OCI-LY7 (cell line): ENCODE data around the gene SOCS7.

Source experiments
- EZH2phosphoT487 ChIP-seq: fragments of 200-600 bp; sonication (generic); IDR thresholded peaks from 2 replicates; pipeline ENCODE4 v1.6.1; 2018; ENCODE audit warnings: low read depth, borderline replicate concordance, mild to moderate bottlenecking, mixed run types, antibody characterized with exemption, low read length, moderate library complexity, mixed read lengths
- TF ChIP-seq, protein P1 (sequence below): fragments of 200-600 bp; sonication (generic); conservative IDR thresholded peaks from 2 replicates; pipeline ENCODE4 v1.5.1; 2014; ENCODE audit warnings: mild to moderate bottlenecking, antibody characterized with exemption, low read length, moderate library complexity, mixed read lengths

DNA sequence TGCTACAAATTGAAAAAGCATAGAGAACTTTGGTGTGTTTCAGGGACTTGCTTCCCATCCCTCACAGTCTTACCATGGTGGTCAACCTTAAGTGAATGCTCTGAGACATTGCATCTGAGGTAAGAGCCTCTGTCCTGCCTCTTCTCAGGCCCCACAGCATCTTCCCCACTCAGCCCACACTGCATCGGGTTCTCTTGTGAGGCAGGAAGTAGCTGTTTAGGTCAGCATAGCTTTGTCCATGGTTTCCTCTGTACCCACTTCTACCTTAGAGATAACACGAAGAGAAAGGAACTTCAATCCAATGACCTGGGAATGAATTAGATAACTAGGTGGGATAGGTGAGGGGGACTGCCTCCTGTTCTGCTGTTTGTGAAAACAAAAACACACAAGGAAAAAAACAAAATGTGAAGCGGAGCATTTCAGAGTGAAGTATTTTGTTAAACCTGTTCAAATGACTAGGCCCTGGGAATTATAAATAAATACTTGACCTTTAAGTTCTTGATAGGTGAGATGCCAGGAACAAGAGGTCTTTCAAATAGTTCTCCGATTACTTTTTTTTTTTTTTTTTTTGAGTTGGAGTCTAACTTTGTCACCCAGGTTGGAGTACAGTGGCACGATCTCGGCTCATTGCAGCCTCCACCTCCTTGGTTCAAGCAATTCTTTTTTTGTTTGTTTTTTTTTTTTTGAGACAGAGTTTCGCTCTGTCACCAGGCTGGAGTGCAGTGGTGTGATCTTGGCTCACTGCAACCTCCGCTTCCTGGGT lies 17.7 kb downstream of the SOCS7 start:
- no peak for TF ChIP-seq EZH2phosphoT487
- TF ChIP-seq, protein P1, sequence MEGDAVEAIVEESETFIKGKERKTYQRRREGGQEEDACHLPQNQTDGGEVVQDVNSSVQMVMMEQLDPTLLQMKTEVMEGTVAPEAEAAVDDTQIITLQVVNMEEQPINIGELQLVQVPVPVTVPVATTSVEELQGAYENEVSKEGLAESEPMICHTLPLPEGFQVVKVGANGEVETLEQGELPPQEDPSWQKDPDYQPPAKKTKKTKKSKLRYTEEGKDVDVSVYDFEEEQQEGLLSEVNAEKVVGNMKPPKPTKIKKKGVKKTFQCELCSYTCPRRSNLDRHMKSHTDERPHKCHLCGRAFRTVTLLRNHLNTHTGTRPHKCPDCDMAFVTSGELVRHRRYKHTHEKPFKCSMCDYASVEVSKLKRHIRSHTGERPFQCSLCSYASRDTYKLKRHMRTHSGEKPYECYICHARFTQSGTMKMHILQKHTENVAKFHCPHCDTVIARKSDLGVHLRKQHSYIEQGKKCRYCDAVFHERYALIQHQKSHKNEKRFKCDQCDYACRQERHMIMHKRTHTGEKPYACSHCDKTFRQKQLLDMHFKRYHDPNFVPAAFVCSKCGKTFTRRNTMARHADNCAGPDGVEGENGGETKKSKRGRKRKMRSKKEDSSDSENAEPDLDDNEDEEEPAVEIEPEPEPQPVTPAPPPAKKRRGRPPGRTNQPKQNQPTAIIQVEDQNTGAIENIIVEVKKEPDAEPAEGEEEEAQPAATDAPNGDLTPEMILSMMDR, result no peak
